ENCODE measurements around the gene CCDC51. TPM values are rescaled to one million over a fixed set of nuclear protein-coding genes. Genes with fewer than 3 reads are reported as not detected.

Gene CCDC51
- total RNA-seq, 1 donor from 2014 or later = 55.3 TPM

DNA sequence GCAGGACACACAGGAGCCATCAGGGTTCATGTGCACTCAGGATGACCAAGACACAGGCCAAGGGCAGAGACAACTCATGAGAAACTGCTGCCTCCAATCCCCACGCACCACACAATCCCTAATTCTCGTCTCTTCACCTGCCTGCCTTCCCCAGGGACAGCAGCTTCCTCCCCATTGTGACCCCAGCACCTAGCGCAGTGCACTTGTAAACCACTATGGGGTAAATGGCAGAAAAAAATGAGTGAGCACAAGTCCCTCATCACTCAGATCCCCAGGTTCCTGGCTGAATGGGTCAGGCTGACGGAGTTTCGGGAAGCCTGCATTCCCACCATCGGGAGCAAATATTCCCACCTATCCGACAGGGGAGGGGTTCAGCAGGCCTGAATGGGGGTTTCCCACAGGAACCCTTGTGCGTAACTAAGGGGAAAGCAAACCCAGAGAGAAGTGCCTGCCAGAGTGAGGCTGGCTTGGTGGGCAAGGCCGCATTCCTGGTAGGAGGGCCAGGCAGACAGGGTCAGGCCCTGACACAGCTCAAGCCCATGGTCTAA is 28.8 kb downstream of the CCDC51 start:
- no peaks in the 10 kb centered on the region for H3K27me3 ChIP-seq (ENCODE audit: control insufficient read depth, insufficient read depth, low read length)
- H3K36me3 ChIP-seq (ENCODE audit: control insufficient read depth, insufficient read depth, low read length) = peaks cover 87% of the 10 kb centered on the region
- TF ChIP-seq, protein P1, sequence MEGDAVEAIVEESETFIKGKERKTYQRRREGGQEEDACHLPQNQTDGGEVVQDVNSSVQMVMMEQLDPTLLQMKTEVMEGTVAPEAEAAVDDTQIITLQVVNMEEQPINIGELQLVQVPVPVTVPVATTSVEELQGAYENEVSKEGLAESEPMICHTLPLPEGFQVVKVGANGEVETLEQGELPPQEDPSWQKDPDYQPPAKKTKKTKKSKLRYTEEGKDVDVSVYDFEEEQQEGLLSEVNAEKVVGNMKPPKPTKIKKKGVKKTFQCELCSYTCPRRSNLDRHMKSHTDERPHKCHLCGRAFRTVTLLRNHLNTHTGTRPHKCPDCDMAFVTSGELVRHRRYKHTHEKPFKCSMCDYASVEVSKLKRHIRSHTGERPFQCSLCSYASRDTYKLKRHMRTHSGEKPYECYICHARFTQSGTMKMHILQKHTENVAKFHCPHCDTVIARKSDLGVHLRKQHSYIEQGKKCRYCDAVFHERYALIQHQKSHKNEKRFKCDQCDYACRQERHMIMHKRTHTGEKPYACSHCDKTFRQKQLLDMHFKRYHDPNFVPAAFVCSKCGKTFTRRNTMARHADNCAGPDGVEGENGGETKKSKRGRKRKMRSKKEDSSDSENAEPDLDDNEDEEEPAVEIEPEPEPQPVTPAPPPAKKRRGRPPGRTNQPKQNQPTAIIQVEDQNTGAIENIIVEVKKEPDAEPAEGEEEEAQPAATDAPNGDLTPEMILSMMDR (IDR thresholded peaks at IDR 0.05; ENCODE audit: insufficient read depth, low read length, severe bottlenecking) = no peak
- FAIRE-seq (peak; percentile 36), DNase-seq (ENCODE audit: low read depth) (no peak)
- no peak overlapping the region for H3K4me3 ChIP-seq (ENCODE audit: low read depth, low read length)

DNA sequence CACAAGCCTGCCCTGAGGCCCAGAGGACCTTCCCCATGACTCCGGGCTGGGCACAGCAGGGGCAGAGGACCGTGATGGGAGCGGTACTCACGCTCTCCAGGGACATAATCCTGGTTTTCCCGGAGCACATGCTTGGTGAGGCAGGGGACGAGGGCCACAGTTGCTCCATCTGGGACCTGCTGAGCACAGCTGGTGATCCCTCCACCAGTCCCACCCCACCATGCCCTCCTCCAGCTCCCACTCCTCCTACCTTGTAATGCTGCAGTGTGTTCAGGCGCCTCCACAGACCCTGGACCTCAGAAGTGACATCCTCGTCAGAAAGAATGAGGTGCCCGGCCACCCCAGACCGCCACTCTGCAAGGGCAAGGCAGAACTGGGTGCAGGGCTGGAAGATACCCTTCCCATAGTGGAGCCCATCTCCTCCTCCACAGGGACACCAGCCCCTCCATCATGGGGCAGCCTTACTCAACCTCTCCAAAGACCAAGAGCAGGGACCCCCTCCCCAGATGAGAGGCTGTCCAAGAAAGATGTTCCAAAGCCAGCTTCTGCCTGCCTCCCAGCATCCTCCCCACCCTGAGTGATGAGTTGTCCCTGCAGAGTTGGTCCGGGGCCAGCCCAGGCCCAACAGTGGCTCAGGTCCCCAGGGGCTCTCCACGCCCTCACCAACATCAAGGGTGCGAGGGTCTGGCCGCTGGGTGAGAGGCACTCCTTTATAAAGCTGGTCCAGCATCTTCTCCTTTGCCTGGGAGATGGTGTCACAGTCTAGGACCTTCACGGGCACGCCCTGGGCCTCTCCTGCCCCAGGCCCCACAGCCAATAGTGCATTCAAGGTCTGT is 29.5 kb downstream of the CCDC51 start:
- no peak overlapping the region for H3K4me3 ChIP-seq (ENCODE audit: low read depth, low read length)
- no peaks in the 10 kb centered on the region for H3K27me3 ChIP-seq (ENCODE audit: control insufficient read depth, insufficient read depth, low read length)
- DNase-seq (ENCODE audit: low read depth) (no peak), FAIRE-seq (no peak)
- TF ChIP-seq, protein P1 (IDR thresholded peaks at IDR 0.05; ENCODE audit: insufficient read depth, low read length, severe bottlenecking) = no peak
- peaks cover 84% of the 10 kb centered on the region for H3K36me3 ChIP-seq (ENCODE audit: control insufficient read depth, insufficient read depth, low read length)

DNA sequence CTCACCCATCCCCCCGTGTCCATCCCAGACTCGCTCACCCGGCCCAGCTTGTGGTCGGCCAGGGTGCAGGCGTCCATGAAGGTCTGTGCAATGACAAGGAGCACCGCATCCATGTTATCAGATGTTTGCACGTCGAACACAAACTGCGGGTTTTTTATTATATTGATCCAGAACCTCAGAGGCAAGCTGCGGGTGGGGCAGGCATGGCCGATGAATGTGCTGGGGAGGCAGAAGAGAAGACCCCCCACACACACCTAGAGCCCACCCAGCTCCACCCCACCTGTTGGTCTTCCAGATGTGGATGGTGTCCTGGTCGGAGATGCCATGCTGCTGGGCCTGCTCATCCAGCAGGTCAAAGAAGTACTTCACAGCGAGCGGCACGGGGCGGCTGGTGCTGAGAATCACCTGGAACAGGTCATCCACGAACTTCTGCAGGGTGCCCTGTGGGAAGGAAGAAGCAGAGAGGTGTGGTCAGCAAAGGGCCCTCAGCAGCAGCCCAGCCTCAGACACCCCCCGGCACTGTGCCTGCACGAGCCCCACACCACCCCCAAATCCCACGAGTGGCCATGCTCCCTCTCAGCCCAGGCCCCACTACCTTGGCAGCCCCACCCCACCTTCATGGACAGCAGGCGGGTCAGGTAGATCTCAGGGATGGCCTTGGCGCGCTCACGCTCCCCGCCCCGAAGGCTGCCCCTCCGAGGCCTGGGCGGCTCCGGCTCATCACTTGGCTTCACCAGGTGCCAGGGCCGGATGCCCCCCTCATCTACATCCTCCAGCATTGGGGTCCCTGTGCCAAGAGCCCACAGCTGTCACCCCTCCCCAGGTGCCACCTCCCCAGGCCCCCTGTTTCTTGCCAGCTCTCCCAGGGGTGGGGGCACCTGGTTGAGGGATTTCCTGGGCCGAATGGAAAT is 30.4 kb downstream of the CCDC51 start:
- Histone ChIP-seq H3K4me3 (ENCODE audit: low read depth, low read length) (no peak overlapping the region), H3K27me3 (ENCODE audit: control insufficient read depth, insufficient read depth, low read length) (no peaks in the 10 kb centered on the region), H3K36me3 (ENCODE audit: control insufficient read depth, insufficient read depth, low read length) (peaks cover 77% of the 10 kb centered on the region)
- DNase-seq (ENCODE audit: low read depth) = no peak
- TF ChIP-seq, protein P1 (IDR thresholded peaks at IDR 0.05; ENCODE audit: insufficient read depth, low read length, severe bottlenecking) = no peak
- no peak for FAIRE-seq

DNA sequence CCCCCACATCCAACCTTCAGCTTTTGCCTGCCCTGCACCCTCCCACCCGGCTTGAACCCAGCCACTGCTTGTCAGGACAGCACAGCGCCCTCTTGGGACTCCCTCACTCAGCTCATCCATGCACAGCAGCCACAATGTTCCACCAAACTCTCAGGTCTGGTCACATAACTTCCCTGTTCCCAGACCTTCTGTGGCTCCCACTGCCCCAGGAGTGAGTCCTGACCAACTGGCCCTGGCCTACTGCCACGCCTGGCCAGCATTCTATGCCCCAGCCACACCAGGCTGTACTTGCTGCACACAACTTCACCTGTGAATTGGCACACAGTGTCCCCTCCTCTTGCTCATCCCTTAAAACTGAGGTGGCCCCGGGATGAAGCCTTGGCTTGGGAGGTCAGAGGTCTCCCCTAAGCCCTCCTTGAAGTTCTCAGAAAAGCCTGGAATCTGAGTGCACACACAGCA is 31.1 kb downstream of the CCDC51 start:
- FAIRE-seq (peak; percentile 18), DNase-seq (ENCODE audit: low read depth) (no peak)
- TF ChIP-seq, protein P1 (IDR thresholded peaks at IDR 0.05; ENCODE audit: insufficient read depth, low read length, severe bottlenecking) = no peak
- Histone ChIP-seq H3K4me3 (ENCODE audit: low read depth, low read length) (no peak overlapping the region), H3K36me3 (ENCODE audit: control insufficient read depth, insufficient read depth, low read length) (peaks cover 75% of the 10 kb centered on the region), H3K27me3 (ENCODE audit: control insufficient read depth, insufficient read depth, low read length) (no peaks in the 10 kb centered on the region)

DNA sequence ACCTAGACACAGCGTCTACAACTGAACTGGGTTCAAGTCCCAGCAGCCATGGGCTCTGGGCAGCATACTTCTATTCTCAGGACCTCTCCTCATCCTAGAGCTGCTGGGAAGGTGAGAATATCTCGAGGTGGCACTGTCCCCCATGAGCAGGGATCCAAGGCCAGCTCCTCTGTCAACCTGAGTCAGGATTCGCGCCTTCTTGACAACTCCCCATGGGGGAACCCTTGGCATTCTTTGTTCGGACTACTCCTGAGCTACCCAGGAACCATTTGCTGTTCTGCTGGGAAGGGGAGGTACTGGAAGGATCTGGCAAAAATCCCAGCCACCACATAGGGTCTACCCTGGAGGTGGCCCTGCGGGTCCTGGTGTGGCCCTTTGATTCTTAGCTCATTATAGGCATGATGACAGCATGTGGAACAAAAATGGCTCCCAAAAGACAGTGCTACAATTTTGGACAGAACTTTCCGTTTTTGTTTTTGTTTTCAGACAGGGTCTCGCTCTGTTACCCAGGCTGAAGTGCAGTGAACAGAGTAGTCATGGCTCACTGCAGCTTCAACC is 32.3 kb downstream of the CCDC51 start:
- FAIRE-seq (no peak), DNase-seq (ENCODE audit: low read depth) (no peak)
- H3K27me3 ChIP-seq (ENCODE audit: control insufficient read depth, insufficient read depth, low read length) = no peaks in the 10 kb centered on the region
- TF ChIP-seq, protein P1 (IDR thresholded peaks at IDR 0.05; ENCODE audit: insufficient read depth, low read length, severe bottlenecking) = no peak
- H3K4me3 ChIP-seq (ENCODE audit: low read depth, low read length) = no peak overlapping the region
- H3K36me3 ChIP-seq (ENCODE audit: control insufficient read depth, insufficient read depth, low read length) = peaks cover 73% of the 10 kb centered on the region
